ENCODE data around the gene HSPG2. TPM values are rescaled to one million over a fixed set of nuclear protein-coding genes. Genes with fewer than 3 reads are reported as not detected.

The HSPG2 gene
- total and polyA plus RNA-seq, 2 of the 8 experiments (the other 6 are each of a cell fraction or from before 2014, with no cell fraction given) = 17.8 to 111 TPM

- Histone ChIP-seq H2BK120ac (replicated peaks; ENCODE audit: low read depth, low read length) (no peak overlapping the region), H3K27ac (ENCODE audit: low read depth, low read length) (no peak overlapping the region), H3K4ac (replicated peaks; ENCODE audit: insufficient read length, low read depth, low read length) (no peak overlapping the region), H2BK12ac (ENCODE audit: low read depth, low read length) (0 out of 2 replicates have a peak overlapping the region, but pooled peaks have one; percentile 6), H4K5ac (ENCODE audit: insufficient read length, low read depth, low read length) (no peak overlapping the region), H3K9me3 (ENCODE audit: insufficient read depth in 2 of 2, low read depth in 1 of 2, low read length in 1 of 2) (no peaks in the 10 kb centered on the region), H3K23ac (ENCODE audit: insufficient read length) (no peak overlapping the region), H3K18ac (ENCODE audit: extremely low read depth, low read length) (no peak overlapping the region), H3K23me2 (ENCODE audit: low read depth, low read length) (peaks cover 11% of the 10 kb centered on the region), H3K79me1 (ENCODE audit: low read depth, low read length) (peaks cover 9% of the 10 kb centered on the region; the same call in 1 of the 2 replicates), H4K8ac (ENCODE audit: extremely low read depth, insufficient read depth, low read length) (no peak overlapping the region), H3K27me3 (replicated peaks in 1 of 4; ENCODE audit: control insufficient read depth in 3 of 4, extremely low read depth in 1 of 4, insufficient read depth in 3 of 4, low read length in 3 of 4) (peaks cover 0 to 2% (median 0%) of the 10 kb centered on the region in 4 experiments; a peak in 2 of 7 replicates), H3K4me1 (replicated peaks in 1 of 4; ENCODE audit: control insufficient read depth in 3 of 4, insufficient read depth in 4 of 4, low read length in 3 of 4) (peaks cover 5 to 33% (median 22%) of the 10 kb centered on the region in 4 experiments), H4K20me1 (replicated peaks in 1 of 2; ENCODE audit: control insufficient read depth in 1 of 2, insufficient read depth in 2 of 2, low read length in 2 of 2) (peaks cover 0 to 2% of the 10 kb centered on the region in 2 experiments), H2BK20ac (ENCODE audit: low read length) (no peak overlapping the region), H4K91ac (replicated peaks; ENCODE audit: insufficient read length, low read length) (no peak overlapping the region), H2BK15ac (ENCODE audit: low read length) (0 out of 2 replicates have a peak overlapping the region, but pooled peaks have one; percentile 8), H3K14ac (ENCODE audit: insufficient read length) (no peak overlapping the region), H3K56ac (replicated peaks; ENCODE audit: insufficient read length, low read depth, low read length) (no peak overlapping the region), H3K4me3 (ENCODE audit: extremely low read depth in 1 of 4, insufficient read depth in 2 of 4, low read depth in 3 of 4, low read length in 4 of 4) (no peak overlapping the region), H3K4me2 (ENCODE audit: insufficient read depth in 1 of 2, low read depth in 2 of 2, low read length in 2 of 2) (no peak overlapping the region), H2AFZ (ENCODE audit: low read length) (no peak overlapping the region), H3K9ac (replicated peaks in 1 of 4; ENCODE audit: extremely low read depth in 1 of 4, low read depth in 3 of 4, low read length in 3 of 4) (no peak overlapping the region), H2BK5ac (ENCODE audit: low read depth, low read length) (no peak overlapping the region), H2AK5ac (ENCODE audit: low read depth, low read length) (no peak overlapping the region), H3K79me2 (ENCODE audit: control insufficient read depth in 1 of 2, insufficient read depth in 2 of 2, low read length in 2 of 2) (peaks cover 6 to 11% of the 10 kb centered on the region in 2 experiments; a peak in 3 of 4 replicates), H3K36me3 (ENCODE audit: control insufficient read depth in 2 of 4, insufficient read depth in 4 of 4, low read length in 3 of 4) (no peaks in the 10 kb centered on the region)
- no peak for FAIRE-seq
- no peak for DNase-seq (ENCODE audit: low read depth in 1 of 2, low spot score in 2 of 2)
- 93% methylated on average over 2 of the region's 2 CpGs; no CpG with 5 or more reads in 1 of the 2 experiments for WGBS, 2 experiments (ENCODE audit: extremely low coverage in 1 of 2, insufficient coverage in 1 of 2, insufficient read length in 1 of 2, insufficient replicate concordance in 2 of 2, low coverage in 1 of 2, low lambda C conversion rate in 2 of 2, missing lambda C conversion rate in 1 of 2)
- POLR2A ChIA-PET (ENCODE audit: partially characterized antibody) = interaction anchor here (0.6 to 1.3 kb wide), 2 partner anchors 23 to 32 kb away, joined by 3 to 6 read pairs; no protein-coding TSS in a partner anchor
- no peak for TF ChIP-seq KDM5A (IDR thresholded peaks at IDR 0.05; ENCODE audit: low read length)
- TF ChIP-seq EP300 (IDR thresholded peaks at IDR 0.05; ENCODE audit: borderline replicate concordance in 1 of 2, low read depth in 2 of 2, low read length in 2 of 2) = no peak
- no peak for TF ChIP-seq TBP (IDR thresholded peaks at IDR 0.05; ENCODE audit: low read depth, low read length)
- TF ChIP-seq RNF2 (IDR thresholded peaks at IDR 0.05; ENCODE audit: borderline replicate concordance, low read depth, low read length, missing control alignments, poor library complexity, severe bottlenecking) = no peak
- no peak for TF ChIP-seq SP2 (IDR thresholded peaks at IDR 0.05; ENCODE audit: low read length)
- no peak for TF ChIP-seq SAP30 (IDR thresholded peaks at IDR 0.05; ENCODE audit: insufficient read depth, insufficient replicate concordance, low read length)
- TF ChIP-seq E2F6 (IDR thresholded peaks at IDR 0.05) = no peak
- TF ChIP-seq CBX5 (IDR thresholded peaks at IDR 0.05; ENCODE audit: low read depth, low read length) = no peak
- TF ChIP-seq PHF8 (conservative IDR thresholded peaks at IDR 0.05; ENCODE audit: low read depth, low read length) = no peak
- no peak for TF ChIP-seq CBX8 (IDR thresholded peaks at IDR 0.05; ENCODE audit: borderline replicate concordance, low read depth, low read length)
- CTCF ChIA-PET (ENCODE audit: partially characterized antibody) = interaction anchor here (0.9 to 2.3 kb wide), 6 partner anchors 9 to 31 kb away, joined by 3 to 8 read pairs (median 4); no protein-coding TSS in a partner anchor
These were observed 3.4 kb upstream of the HSPG2 start for GRCh38 chr1:21940492-21940891.
